Measurements from ENCODE around the gene MAGEA12. TPM values are rescaled to one million over a fixed set of nuclear protein-coding genes. Genes with fewer than 3 reads are reported as not detected.
"Not testable (repeated sequence)": the region's sequence is repeated elsewhere in the genome, so short reads cannot be mapped to it uniquely, and the experiment has no call there.

The MAGEA12 gene
- total RNA-seq, 1 donor from 2014 or later: not detected

GRCh38 chrX:152758918-152759317 lies 25.4 kb downstream of the MAGEA12 start, which contains the start of gene CSAG3:
Gene CSAG3 (plus strand): TSS chrX:152759218.
- ATAC-seq; DNase-seq (ENCODE audit: low spot score); intact Hi-C loops (cut with DNase I): not testable (repeated sequence)

GRCh38 chrX:152759544-152759943 lies 26.0 kb downstream of the MAGEA12 start:
- intact Hi-C loops (cut with DNase I); ATAC-seq; DNase-seq (ENCODE audit: low spot score): not testable (repeated sequence)

DNA sequence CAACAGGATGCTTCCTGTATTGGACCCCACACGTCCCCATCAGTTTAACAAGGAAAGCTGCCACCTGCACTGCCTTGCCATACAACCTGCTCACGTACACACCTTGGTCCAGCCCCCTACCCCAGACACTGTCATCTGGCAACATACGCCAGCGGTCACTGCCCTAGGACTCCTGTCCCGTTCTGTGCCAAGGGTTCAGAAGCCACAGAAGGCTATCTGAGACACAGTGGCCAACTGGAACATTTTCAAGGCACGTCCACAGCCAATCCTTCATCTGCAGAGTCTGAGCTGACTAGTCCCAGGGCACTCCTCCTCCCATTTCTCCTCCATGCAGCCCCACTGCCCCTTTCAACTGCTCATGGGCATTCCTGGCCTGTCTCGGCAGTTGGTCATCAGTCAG lies 28.0 kb downstream of the MAGEA12 start:
- intact Hi-C loops (cut with DNase I); DNase-seq (ENCODE audit: low spot score); ATAC-seq: not testable (repeated sequence)

DNA sequence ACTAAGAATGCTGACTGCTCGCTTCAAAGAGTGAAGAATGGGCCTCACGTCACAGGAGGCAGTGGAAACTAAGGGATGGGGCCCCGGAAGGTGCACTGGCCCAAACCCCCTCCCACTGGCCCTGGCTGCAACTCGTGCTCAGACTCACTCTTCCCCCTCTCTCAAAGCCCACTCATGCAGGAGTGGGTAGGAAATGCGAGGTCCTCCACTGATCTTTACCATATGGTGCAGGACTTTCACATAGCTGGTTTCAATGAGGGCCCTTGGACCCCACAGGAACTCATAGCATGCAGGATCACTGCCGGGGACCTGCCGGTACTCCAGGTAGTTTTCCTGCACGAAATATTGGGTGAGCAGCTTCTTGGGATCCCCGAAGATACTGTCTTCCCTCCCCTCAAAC lies 33.0 kb downstream of the MAGEA12 start:
- ATAC-seq; intact Hi-C loops (cut with DNase I); DNase-seq (ENCODE audit: low spot score): not testable (repeated sequence)

- ATAC-seq; DNase-seq (ENCODE audit: low spot score); intact Hi-C loops (cut with DNase I): not testable (repeated sequence)
These were observed 36.2 kb downstream of the MAGEA12 start, which contains the start of gene MAGEA6 for GRCh38 chrX:152769549-152770289. Gene MAGEA6 (minus strand): TSS chrX:152769689. CDS start chrX:152767650, 2,039 bp downstream.

- intact Hi-C loops (cut with DNase I); ATAC-seq; DNase-seq (ENCODE audit: low spot score): not testable (repeated sequence)
These were observed 53.5 kb downstream of the MAGEA12 start for GRCh38 chrX:152787062-152787461.

Other genes with a start within 250 kb of the MAGEA12 start
- gene GABRQ, start 95.9 kb upstream of the MAGEA12 start, total RNA-seq: 5.3 TPM
- not detected for gene MAGEA3, start 35.0 kb upstream of the MAGEA12 start, total RNA-seq
- gene CSAG2, start 24.5 kb upstream of the MAGEA12 start, total RNA-seq: not detected
- not detected for gene MAGEA2B, start 19.1 kb upstream of the MAGEA12 start, total RNA-seq
- not detected for gene CSAG1, start within 50 bp of the MAGEA12 start, total RNA-seq
- gene MAGEA2, start 20.1 kb downstream of the MAGEA12 start, total RNA-seq: not detected
- gene CSAG3, start 25.5 kb downstream of the MAGEA12 start, total RNA-seq: not detected
- gene MAGEA6, start 35.9 kb downstream of the MAGEA12 start, total RNA-seq: not detected
- 25.0 TPM for gene CETN2, start 97.0 kb downstream of the MAGEA12 start, total RNA-seq
- gene NSDHL, start 97.3 kb downstream of the MAGEA12 start, total RNA-seq: 18.0 TPM
- 26.9 TPM for gene ZNF185, start 164.3 kb downstream of the MAGEA12 start, total RNA-seq

Data from sciatic nerve (tissue), 2 donors.